H1 (cell line): ENCODE results near the gene DGUOK. TPM values are rescaled to one million over a fixed set of nuclear protein-coding genes. Genes with fewer than 3 reads are reported as not detected.
"Not testable (repeated sequence)": the region's sequence is repeated elsewhere in the genome, so short reads cannot be mapped to it uniquely, and the experiment has no call there.

Experiments used
- CTCF ChIA-PET: fragments of 300-600 bp; sonication (Branson Sonifier 250); formaldehyde crosslinking; loops from one replicate; lab custom pipeline; 2021; ENCODE audit not compliant: partially characterized antibody; lab: Charles Lee
- POLR2A ChIA-PET: fragments of 300-600 bp; sonication (Branson Sonifier 250); formaldehyde crosslinking; loops from one replicate; lab custom pipeline; 2021; ENCODE audit warnings: inconsistent platforms; ENCODE audit not compliant: partially characterized antibody; lab: Charles Lee
- DNase-seq, 2 experiments: peaks; one replicate each; pipeline versions ENCODE4 v3.0.0 to v3.0.0-alpha.2; 2010 to 2022; ENCODE audit warnings: low spot score in 2 of 2, low read depth in 1 of 2, mixed read lengths in 1 of 2
- FAIRE-seq: peaks from 2 replicates; lab custom pipeline; 2011; peaks lifted over from hg19 to GRCh38; lab: Jason Lieb, UNC
- H2AFZ ChIP-seq: 2 replicates; pipeline ENCODE4 v1.8.1; 2012; ENCODE audit warnings: low read length, inconsistent platforms
- H2AK5ac ChIP-seq: 2 replicates; pipeline ENCODE4 v1.6.1; 2013; ENCODE audit warnings: low read depth, low read length
- H2BK120ac ChIP-seq: replicated peaks from 2 replicates; pipeline ENCODE3; 2013; ENCODE audit warnings: low read depth, low read length, inconsistent platforms
- H2BK12ac ChIP-seq: 2 replicates; pipeline ENCODE4 v1.6.1; 2013; ENCODE audit warnings: low read depth, low read length
- H2BK15ac ChIP-seq: 2 replicates; pipeline ENCODE4 v1.6.1; 2013; ENCODE audit warnings: low read length
- H2BK20ac ChIP-seq: 2 replicates; pipeline ENCODE4 v1.6.1; 2013; ENCODE audit warnings: low read length
- H2BK5ac ChIP-seq: 2 replicates; pipeline ENCODE4 v1.6.1; 2013; ENCODE audit warnings: low read depth, low read length
- H3K14ac ChIP-seq: 2 replicates; pipeline ENCODE4 v1.6.1; 2013; ENCODE audit warnings: inconsistent platforms; ENCODE audit not compliant: insufficient read length
- H3K18ac ChIP-seq: 2 replicates; pipeline ENCODE4 v1.6.1; 2013; ENCODE audit warnings: low read length; ENCODE audit errors: extremely low read depth
- H3K23ac ChIP-seq: 2 replicates; pipeline ENCODE4 v1.6.1; 2013; ENCODE audit warnings: inconsistent platforms; ENCODE audit not compliant: insufficient read length
- H3K23me2 ChIP-seq: 2 replicates; pipeline ENCODE4 v1.6.1; 2013; ENCODE audit warnings: low read depth, low read length
- H3K27ac ChIP-seq: 2 replicates; pipeline ENCODE4 v1.6.1; 2011; ENCODE audit warnings: low read depth, low read length, inconsistent platforms
- H3K27me3 ChIP-seq, 4 experiments: replicated peaks in 1 of 4; 1 replicate in 1 of 4; 2 replicates in 3 of 4; pipeline versions ENCODE4 v1.6.1 to v1.8.1; 2011 to 2013; ENCODE audit warnings: low read length in 3 of 4, mild to moderate bottlenecking in 3 of 4, inconsistent platforms in 2 of 4, mixed read lengths in 2 of 4, moderate library complexity in 1 of 4; ENCODE audit not compliant: control insufficient read depth in 3 of 4, insufficient read depth in 3 of 4; ENCODE audit errors: extremely low read depth in 1 of 4
- H3K36me3 ChIP-seq, 4 experiments: 2 replicates each; pipeline versions ENCODE4 v1.6.1 to v1.8.1; 2011 to 2013; ENCODE audit warnings: mild to moderate bottlenecking in 4 of 4, low read length in 3 of 4, moderate library complexity in 2 of 4, control low read depth in 1 of 4, inconsistent platforms in 1 of 4; ENCODE audit not compliant: insufficient read depth in 4 of 4, control insufficient read depth in 2 of 4
- H3K4ac ChIP-seq: replicated peaks from 2 replicates; pipeline ENCODE3; 2013; ENCODE audit warnings: low read length, low read depth, mixed read lengths, inconsistent platforms; ENCODE audit not compliant: insufficient read length
- H3K4me1 ChIP-seq, 4 experiments: replicated peaks in 1 of 4; 1 replicate in 1 of 4; 2 replicates in 3 of 4; pipeline versions ENCODE4 v1.6.1 to v1.8.1; 2011 to 2013; ENCODE audit warnings: low read length in 3 of 4, inconsistent platforms in 2 of 4, mixed read lengths in 1 of 4; ENCODE audit not compliant: insufficient read depth in 4 of 4, control insufficient read depth in 3 of 4
- H3K4me2 ChIP-seq, 2 experiments: 2 replicates each; pipeline versions ENCODE4 v1.6.1 to v1.8.1; 2011 to 2013; ENCODE audit warnings: low read depth in 2 of 2, low read length in 2 of 2, control low read depth in 1 of 2, inconsistent platforms in 1 of 2, mild to moderate bottlenecking in 1 of 2; ENCODE audit not compliant: insufficient read depth in 1 of 2
- H3K4me3 ChIP-seq, 4 experiments: fragments of 200-600, 300-600 bp in 1 of 4; sonication (generic), shearing (Covaris generic), sonication (Bioruptor Twin) in 1 of 4; 2 replicates each; pipeline versions ENCODE4 v1.5.1 to v1.8.1; 2011 to 2016; ENCODE audit warnings: low read length in 4 of 4, low read depth in 3 of 4, control low read depth in 2 of 4, inconsistent platforms in 2 of 4, mild to moderate bottlenecking in 2 of 4, mixed read lengths in 1 of 4, moderate library complexity in 1 of 4; ENCODE audit not compliant: insufficient read depth in 2 of 4; ENCODE audit errors: extremely low read depth in 1 of 4
- H3K56ac ChIP-seq: replicated peaks from 2 replicates; pipeline ENCODE3; 2013; ENCODE audit warnings: low read depth, mild to moderate bottlenecking, mixed read lengths, low read length, inconsistent platforms; ENCODE audit not compliant: insufficient read length
- H3K79me1 ChIP-seq: 2 replicates; pipeline ENCODE4 v1.6.1; 2013; ENCODE audit warnings: low read depth, low read length, control low read depth
- H3K79me2 ChIP-seq, 2 experiments: 2 replicates each; pipeline versions ENCODE4 v1.6.1 to v1.8.1; 2012 to 2013; ENCODE audit warnings: low read length in 2 of 2, mild to moderate bottlenecking in 2 of 2, inconsistent platforms in 1 of 2; ENCODE audit not compliant: insufficient read depth in 2 of 2, control insufficient read depth in 1 of 2
- H3K9ac ChIP-seq, 4 experiments: replicated peaks in 1 of 4; 1 replicate in 1 of 4; 2 replicates in 3 of 4; pipeline versions ENCODE4 v1.6.1 to v1.8.1; 2011 to 2013; ENCODE audit warnings: low read depth in 3 of 4, low read length in 3 of 4, control low read depth in 2 of 4, mild to moderate bottlenecking in 2 of 4, moderate library complexity in 2 of 4, inconsistent platforms in 1 of 4; ENCODE audit errors: extremely low read depth in 1 of 4
- H3K9me3 ChIP-seq, 2 experiments: 2 replicates each; pipeline versions ENCODE4 v1.6.1 to v1.8.1; 2012 to 2013; ENCODE audit warnings: mild to moderate bottlenecking in 2 of 2, moderate library complexity in 2 of 2, control low read depth in 1 of 2, inconsistent platforms in 1 of 2, low read depth in 1 of 2, low read length in 1 of 2, mixed read lengths in 1 of 2; ENCODE audit not compliant: insufficient read depth in 2 of 2
- H4K20me1 ChIP-seq, 2 experiments: replicated peaks in 1 of 2; 2 replicates each; pipeline versions ENCODE3 to v1.8.1; 2011 to 2013; ENCODE audit warnings: inconsistent platforms in 2 of 2, low read length in 2 of 2, mild to moderate bottlenecking in 1 of 2; ENCODE audit not compliant: insufficient read depth in 2 of 2, control insufficient read depth in 1 of 2
- H4K5ac ChIP-seq: 2 replicates; pipeline ENCODE4 v1.6.1; 2013; ENCODE audit warnings: low read length, low read depth, mixed read lengths, inconsistent platforms; ENCODE audit not compliant: insufficient read length
- H4K8ac ChIP-seq: 2 replicates; pipeline ENCODE4 v1.8.0; 2013; ENCODE audit warnings: mild to moderate bottlenecking, moderate library complexity, low read length, inconsistent platforms; ENCODE audit not compliant: insufficient read depth; ENCODE audit errors: extremely low read depth
- H4K91ac ChIP-seq: replicated peaks from 2 replicates; pipeline ENCODE3; 2013; ENCODE audit warnings: low read length, mixed read lengths, inconsistent platforms; ENCODE audit not compliant: insufficient read length
- BRCA1 ChIP-seq: IDR thresholded peaks from 2 replicates; pipeline ENCODE4 v1.6.1; 2012; ENCODE audit warnings: low read depth, low read length, improper control_type of control experiment
- RFX5 ChIP-seq: IDR thresholded peaks from 2 replicates; pipeline ENCODE4 v1.6.1; 2011; ENCODE audit warnings: low read depth, low read length, improper control_type of control experiment, borderline replicate concordance
- WGBS, 2 experiments: shearing (Covaris generic) in 1 of 2; methylation state at CpG; one replicate each; pipeline versions ENCODE4 v1.1.6 to v1.1.7; 2013 to 2015; ENCODE audit warnings: low lambda C conversion rate in 2 of 2, mixed read lengths in 2 of 2, inconsistent platforms in 1 of 2, low coverage in 1 of 2, missing lambda C conversion rate in 1 of 2; ENCODE audit not compliant: insufficient replicate concordance in 2 of 2, insufficient coverage in 1 of 2, insufficient read length in 1 of 2; ENCODE audit errors: extremely low coverage in 1 of 2, missing lambda C conversion rate in 1 of 2; 5-methylcytosine and 5-hydroxymethylcytosine counted together
- polyA plus RNA-seq, 7 experiments: library from polyadenylated mRNA; depleted of rRNA in 3 of 7; stranded (reverse) in 5 of 7; unstranded in 2 of 7; fragments of >200 nt in 5 of 7; fragments of 200-250 nt in 2 of 7; gene quantifications; 1 replicate in 5 of 7; 2 replicates in 1 of 7; 4 replicates in 1 of 7; pipeline versions ENCODE4 v1.2.1 to v1.2.3, GENCODE V29; 2011 to 2013; ENCODE audit warnings: missing spikeins in 2 of 7, mixed read lengths in 2 of 7
- total RNA-seq: library from RNA; stranded (reverse); fragmentation: NEBNext Ultra II Directional; extraction: Animal tissue kit (Norgen Biotek cat#: 25700); gene quantifications from 2 replicates; pipeline ENCODE4 v1.2.1, GENCODE V29; 2021

DGUOK gene
- total and polyA plus RNA-seq, 2 of the 8 experiments (the other 6 are each of a cell fraction or from before 2014, with no cell fraction given) = 110 to 168 TPM

- TF ChIP-seq BRCA1 (no peak), RFX5 (no peak)
Observed at GRCh38 chr2:73903313-73903712, 23.4 kb upstream of the DGUOK start (continued).

- 91% methylated on average over 5 of the region's 5 CpGs; no CpG with 5 or more reads in 1 of the 2 experiments for WGBS, 2 experiments
- H4K5ac ChIP-seq, H3K4ac ChIP-seq, H3K56ac ChIP-seq, H4K20me1 ChIP-seq, H3K23me2 ChIP-seq, H2BK120ac ChIP-seq, H2BK15ac ChIP-seq, H3K79me1 ChIP-seq, H3K9ac ChIP-seq, H3K18ac ChIP-seq, H2BK5ac ChIP-seq, H3K36me3 ChIP-seq, H3K14ac ChIP-seq, H3K4me2 ChIP-seq, H2BK20ac ChIP-seq, H2AK5ac ChIP-seq, H3K4me1 ChIP-seq, H2AFZ ChIP-seq, H3K79me2 ChIP-seq, DNase-seq, H3K27ac ChIP-seq, H3K23ac ChIP-seq, H4K91ac ChIP-seq, H3K27me3 ChIP-seq, H2BK12ac ChIP-seq, FAIRE-seq, H3K9me3 ChIP-seq, H4K8ac ChIP-seq, H3K4me3 ChIP-seq: not testable (repeated sequence)
- ChIA-PET CTCF (interaction anchor here (0.8 to 1.4 kb wide), 3 partner anchors 10 to 39 kb away, joined by 3 read pairs; no protein-coding TSS in a partner anchor), POLR2A (interaction anchor here (0.7 kb wide), 1 partner anchor 221 kb away, joined by 3 read pairs; no protein-coding TSS in a partner anchor)
Observed at GRCh38 chr2:73903949-73904613, 22.6 kb upstream of the DGUOK start.
